MM.1S (cell line): ENCODE measurements around the gene ARID5A.

Experiments used
- CTCF ChIP-seq: fragments of 300-600 bp; sonication (generic); IDR thresholded peaks from 2 replicates; pipeline ENCODE4 v1.5.1; 2016; ENCODE audit warnings: antibody characterized with exemption, low read length, mixed read lengths
- EZH2 ChIP-seq: fragments of 300-600 bp; sonication (generic); optimal IDR thresholded peaks from 2 replicates; pipeline ENCODE3; 2017; ENCODE audit warnings: low read depth, mild to moderate bottlenecking, antibody characterized with exemption, low read length, mixed read lengths
- EZH2phosphoT487 ChIP-seq: fragments of 300-600 bp; sonication (generic); IDR thresholded peaks from 2 replicates; pipeline ENCODE4 v1.6.1; 2018; ENCODE audit warnings: antibody characterized with exemption, low read length

GRCh38 chr2:96511851-96512250 is 24.7 kb upstream of the ARID5A start:
- TF ChIP-seq CTCF = no peak
- no peak for TF ChIP-seq EZH2
- TF ChIP-seq EZH2phosphoT487 = no peak
